B cell (primary cell): ENCODE results near the gene SCO2.

Source experiments
- EZH2 ChIP-seq: IDR thresholded peaks from 2 replicates; pipeline ENCODE4 v1.6.1; 2012; ENCODE audit warnings: borderline replicate concordance, low read depth, mild to moderate bottlenecking, moderate library complexity, low read length; ENCODE audit not compliant: insufficient read depth, poor library complexity, severe bottlenecking
- TF ChIP-seq, protein P1 (sequence below): fragments of 200-600 bp; IDR thresholded peaks from one replicate; pipeline ENCODE4 v1.8.0; 2022; ENCODE audit warnings: antibody characterized with exemption, mild to moderate bottlenecking

DNA sequence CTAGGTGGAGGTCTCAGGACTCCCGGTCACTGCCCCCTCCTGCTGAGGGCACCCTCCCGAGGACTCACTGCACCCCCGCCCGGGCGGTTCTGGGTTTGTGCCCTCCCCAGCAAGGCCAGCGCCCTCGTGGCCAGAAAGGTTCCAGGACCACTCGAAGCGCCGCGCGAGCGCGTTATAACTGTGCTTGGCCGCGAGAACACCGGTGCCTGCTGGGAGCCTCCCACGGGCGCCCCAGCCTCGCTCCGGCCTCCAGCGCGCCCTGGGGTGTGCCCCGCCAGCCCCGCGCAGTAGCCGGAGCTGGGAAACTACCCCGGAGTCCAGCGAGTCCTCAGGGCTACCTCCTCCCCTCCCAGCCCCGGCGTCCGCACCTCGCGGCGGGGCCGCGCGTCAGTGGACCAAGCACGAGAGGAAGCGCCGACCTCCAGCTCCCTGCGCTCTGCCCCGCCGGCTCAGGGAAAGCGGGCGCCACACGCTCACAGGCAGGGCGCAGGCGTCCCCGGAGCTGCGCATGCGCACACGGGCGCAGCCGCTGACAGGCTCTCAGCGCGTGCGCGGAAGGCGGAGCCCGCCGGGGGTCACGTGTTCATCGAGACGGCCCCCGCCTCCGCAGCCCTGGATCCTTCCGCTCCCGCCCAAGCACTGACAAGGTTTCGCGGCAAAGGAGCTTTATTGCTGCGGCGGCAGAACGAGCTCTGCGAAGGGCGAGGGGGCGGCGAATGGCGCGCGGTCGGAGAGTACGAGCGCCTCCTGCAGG, at the start of gene SCO2:
- no peak for TF ChIP-seq EZH2
- TF ChIP-seq, protein P1, sequence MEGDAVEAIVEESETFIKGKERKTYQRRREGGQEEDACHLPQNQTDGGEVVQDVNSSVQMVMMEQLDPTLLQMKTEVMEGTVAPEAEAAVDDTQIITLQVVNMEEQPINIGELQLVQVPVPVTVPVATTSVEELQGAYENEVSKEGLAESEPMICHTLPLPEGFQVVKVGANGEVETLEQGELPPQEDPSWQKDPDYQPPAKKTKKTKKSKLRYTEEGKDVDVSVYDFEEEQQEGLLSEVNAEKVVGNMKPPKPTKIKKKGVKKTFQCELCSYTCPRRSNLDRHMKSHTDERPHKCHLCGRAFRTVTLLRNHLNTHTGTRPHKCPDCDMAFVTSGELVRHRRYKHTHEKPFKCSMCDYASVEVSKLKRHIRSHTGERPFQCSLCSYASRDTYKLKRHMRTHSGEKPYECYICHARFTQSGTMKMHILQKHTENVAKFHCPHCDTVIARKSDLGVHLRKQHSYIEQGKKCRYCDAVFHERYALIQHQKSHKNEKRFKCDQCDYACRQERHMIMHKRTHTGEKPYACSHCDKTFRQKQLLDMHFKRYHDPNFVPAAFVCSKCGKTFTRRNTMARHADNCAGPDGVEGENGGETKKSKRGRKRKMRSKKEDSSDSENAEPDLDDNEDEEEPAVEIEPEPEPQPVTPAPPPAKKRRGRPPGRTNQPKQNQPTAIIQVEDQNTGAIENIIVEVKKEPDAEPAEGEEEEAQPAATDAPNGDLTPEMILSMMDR, result no peak
